ENCODE measurements around the gene FCGBP.

Gene FCGBP

GRCh38 chr19:39916851-39917396 is 17.5 kb downstream of the FCGBP start:
- no peak for TF ChIP-seq CTCF (IDR thresholded peaks at IDR 0.05; ENCODE audit: low read depth, low read length, missing control alignments)
- H3K4me3 ChIP-seq (ENCODE audit: low read depth, low read length) = no peak overlapping the region
- DNase-seq (ENCODE audit: low read depth) = no peak

GRCh38 chr19:39916236-39916635 is 18.2 kb downstream of the FCGBP start:
- H3K4me3 ChIP-seq (ENCODE audit: low read depth, low read length) = no peak overlapping the region
- TF ChIP-seq CTCF (IDR thresholded peaks at IDR 0.05; ENCODE audit: low read depth, low read length, missing control alignments) = no peak
- DNase-seq (ENCODE audit: low read depth) = no peak

GRCh38 chr19:39915848-39916215 is 18.6 kb downstream of the FCGBP start:
- no peak for TF ChIP-seq CTCF (IDR thresholded peaks at IDR 0.05; ENCODE audit: low read depth, low read length, missing control alignments)
- H3K4me3 ChIP-seq (ENCODE audit: low read depth, low read length) = no peak overlapping the region

GRCh38 chr19:39915101-39915847 is 19.2 kb downstream of the FCGBP start:
- TF ChIP-seq CTCF (IDR thresholded peaks at IDR 0.05; ENCODE audit: low read depth, low read length, missing control alignments) = no peak
- DNase-seq (ENCODE audit: low read depth) = no peak
- H3K4me3 ChIP-seq (ENCODE audit: low read depth, low read length) = no peak overlapping the region

More at GRCh38 chr19:39915848-39916215, 18.6 kb downstream of the FCGBP start:
- no peak for DNase-seq (ENCODE audit: low read depth)

GRCh38 chr19:39913682-39914333 is 20.6 kb downstream of the FCGBP start:
- DNase-seq (ENCODE audit: low read depth) = no peak
- no peak overlapping the region for H3K4me3 ChIP-seq (ENCODE audit: low read depth, low read length)
- no peak for TF ChIP-seq CTCF (IDR thresholded peaks at IDR 0.05; ENCODE audit: low read depth, low read length, missing control alignments)

- H3K4me3 ChIP-seq (ENCODE audit: low read depth, low read length) = no peak overlapping the region
- no peak for TF ChIP-seq CTCF (IDR thresholded peaks at IDR 0.05; ENCODE audit: low read depth, low read length, missing control alignments)
- DNase-seq (ENCODE audit: low read depth) = no peak
Measured at GRCh38 chr19:39908803-39909202, 25.6 kb downstream of the FCGBP start.

Measured in GM12864 (cell line).